WTC11 (cell line): Measurements from ENCODE around the gene LAMA2. TPM values are rescaled to one million over a fixed set of nuclear protein-coding genes. Genes with fewer than 3 reads are reported as not detected.
"Not testable (repeated sequence)": the region's sequence is repeated elsewhere in the genome, so short reads cannot be mapped to it uniquely, and the experiment has no call there.

Experiments
- ATAC-seq: fragments of 200-7000 bp; cut with Tn5 transposase; 2 replicates; pipeline ENCODE4 v1.10.0; 2021; ENCODE audit warnings: mild to moderate bottlenecking, moderate library complexity
- CTCF ChIA-PET: fragments of 300-600 bp; sonication (Branson Sonifier 250); formaldehyde crosslinking; loops from one replicate; lab custom pipeline; 2021; ENCODE audit warnings: antibody characterized with exemption; lab: Charles Lee
- POLR2A ChIA-PET: fragments of 350-600 bp; sonication (Branson Sonifier 250); formaldehyde crosslinking; loops from one replicate; lab custom pipeline; 2021; ENCODE audit warnings: antibody characterized with exemption; lab: Charles Lee
- DNase-seq: peaks from one replicate; pipeline ENCODE4 v3.0.0; 2021; ENCODE audit warnings: low spot score
- H3K27ac Mint-ChIP-seq: 2 replicates; pipeline ENCODE4 v1.8.0; 2021; ENCODE audit warnings: mixed read lengths
- H3K27me3 Mint-ChIP-seq: 2 replicates; pipeline ENCODE4 v1.8.0; 2021; ENCODE audit warnings: low read depth, mild to moderate bottlenecking, moderate library complexity, mixed read lengths
- H3K36me3 Mint-ChIP-seq: 2 replicates; pipeline ENCODE4 v1.8.0; 2021; ENCODE audit warnings: mixed read lengths
- H3K4me1 Mint-ChIP-seq: 2 replicates; pipeline ENCODE4 v1.8.0; 2022; ENCODE audit warnings: mixed read lengths
- H3K4me3 Mint-ChIP-seq: 2 replicates; pipeline ENCODE4 v1.8.0; 2021; ENCODE audit warnings: mild to moderate bottlenecking, moderate library complexity, mixed read lengths
- H3K9me3 Mint-ChIP-seq: 2 replicates; pipeline ENCODE4 v1.8.0; 2021; ENCODE audit warnings: mixed read lengths
- AR ChIP-seq: fragments of 250-450 bp; sonication (Bioruptor Pico); IDR thresholded peaks from 2 replicates; pipeline ENCODE4 v1.9.0; 2021; ENCODE audit warnings: mild to moderate bottlenecking
- E2F4 ChIP-seq: sonication (generic); formaldehyde crosslinking; IDR thresholded peaks from 2 replicates; pipeline ENCODE4 v1.8.1; 2022; ENCODE audit warnings: low read depth, mild to moderate bottlenecking, moderate library complexity, missing genetic modification reagents, borderline replicate concordance
- GRHL2 ChIP-seq: fragments of 250-450 bp; sonication (Bioruptor Pico); IDR thresholded peaks from 2 replicates; pipeline ENCODE4 v1.8.0; 2022; ENCODE audit warnings: mild to moderate bottlenecking, moderate library complexity; ENCODE audit not compliant: insufficient replicate concordance, severe bottlenecking
- MXD4 ChIP-seq: fragments of 250-450 bp; sonication (Bioruptor Pico); IDR thresholded peaks from 2 replicates; pipeline ENCODE4 v1.8.0; 2021; ENCODE audit warnings: mild to moderate bottlenecking, moderate library complexity, borderline replicate concordance
- NR2C2 ChIP-seq: sonication (generic); formaldehyde crosslinking; IDR thresholded peaks from 2 replicates; pipeline ENCODE4 v1.8.0; 2022; ENCODE audit warnings: mild to moderate bottlenecking, missing genetic modification reagents
- NR3C1 ChIP-seq: sonication (generic); formaldehyde crosslinking; conservative IDR thresholded peaks from 2 replicates; pipeline ENCODE4 v1.8.1; 2023; ENCODE audit warnings: low read depth, mild to moderate bottlenecking, missing genetic modification reagents
- PRDM15 ChIP-seq: sonication (generic); formaldehyde crosslinking; IDR thresholded peaks from 2 replicates; pipeline ENCODE4 v1.8.0; 2022; ENCODE audit warnings: missing genetic modification reagents
- RORB ChIP-seq: fragments of 250-450 bp; sonication (Bioruptor Pico); IDR thresholded peaks from 2 replicates; pipeline ENCODE4 v1.9.0; 2021; ENCODE audit warnings: mild to moderate bottlenecking
- TCF7 ChIP-seq: sonication (generic); formaldehyde crosslinking; IDR thresholded peaks from 2 replicates; pipeline ENCODE4 v1.8.0; 2022; ENCODE audit warnings: mild to moderate bottlenecking, low read depth, missing genetic modification reagents, moderate library complexity
- ZNF121 ChIP-seq: sonication (generic); formaldehyde crosslinking; IDR thresholded peaks from 2 replicates; pipeline ENCODE4 v1.8.0; 2023; ENCODE audit warnings: missing genetic modification reagents
- ZNF416 ChIP-seq: fragments of 250-450 bp; sonication (Bioruptor Pico); IDR thresholded peaks from 2 replicates; pipeline ENCODE4 v1.9.0; 2021; ENCODE audit warnings: mild to moderate bottlenecking, inconsistent platforms
- ZNF423 ChIP-seq: fragments of 250-450 bp; sonication (Bioruptor Pico); IDR thresholded peaks from 2 replicates; pipeline ENCODE4 v2.1.2; 2022; ENCODE audit warnings: mild to moderate bottlenecking, moderate library complexity
- ZNF532 ChIP-seq: fragments of 250-450 bp; sonication (Bioruptor Pico); IDR thresholded peaks from 2 replicates; pipeline ENCODE4 v1.9.0; 2021; ENCODE audit warnings: mild to moderate bottlenecking, borderline replicate concordance
- total RNA-seq: library from RNA; stranded (reverse); gene quantifications from 3 replicates; pipeline ENCODE4 v1.2.3, GENCODE V29; 2021

LAMA2 gene
- total RNA-seq, 1 experiment from 2014 or later: 6.6 TPM

GRCh38 chr6:129084406-129084805, 201.5 kb downstream of the LAMA2 start (continued):
- TF ChIP-seq GRHL2 (CRISPR knock-in tag): no peak
- TF ChIP-seq RORB (CRISPR knock-in tag): no peak
- TF ChIP-seq ZNF416 (CRISPR knock-in tag): no peak
- TF ChIP-seq PRDM15 (CRISPR knock-in tag): no peak
- no peak for TF ChIP-seq MXD4 (CRISPR knock-in tag)
- TF ChIP-seq ZNF423: no peak
- no peak for TF ChIP-seq E2F4 (CRISPR knock-in tag)

GRCh38 chr6:129088481-129088880, 205.5 kb downstream of the LAMA2 start:
- H3K27ac Mint-ChIP-seq, CTCF ChIA-PET, ATAC-seq, DNase-seq, H3K27me3 Mint-ChIP-seq, H3K4me1 Mint-ChIP-seq, H3K36me3 Mint-ChIP-seq, H3K4me3 Mint-ChIP-seq, POLR2A ChIA-PET: not testable (repeated sequence)
- H3K9me3 Mint-ChIP-seq: peaks cover 12% of the 10 kb centered on the region

- TF ChIP-seq NR3C1 (CRISPR knock-in tag) (no peak), TCF7 (CRISPR knock-in tag) (no peak), NR2C2 (no peak), PRDM15 (CRISPR knock-in tag) (no peak), ZNF121 (CRISPR knock-in tag) (no peak)
- Mint-ChIP-seq H3K4me1 (peaks cover 3% of the 10 kb centered on the region), H3K4me3 (no peak overlapping the region), H3K27me3 (no peaks in the 10 kb centered on the region), H3K27ac (no peak overlapping the region), H3K9me3 (peaks cover 12% of the 10 kb centered on the region), H3K36me3 (peaks cover 9% of the 10 kb centered on the region)
- ATAC-seq (no peak), DNase-seq (no peak)
- CTCF ChIA-PET: no interaction called here
- POLR2A ChIA-PET: no interaction called here
These were observed 206.4 kb downstream of the LAMA2 start for GRCh38 chr6:129089357-129089756.

GRCh38 chr6:129094147-129094546, 211.2 kb downstream of the LAMA2 start:
- Mint-ChIP-seq H3K9me3 (peaks cover 6% of the 10 kb centered on the region), H3K27me3 (no peaks in the 10 kb centered on the region), H3K4me1 (peaks cover 10% of the 10 kb centered on the region), H3K4me3 (no peak overlapping the region), H3K36me3 (peaks cover 3% of the 10 kb centered on the region), H3K27ac (no peak overlapping the region)
- no peak for ATAC-seq
- ChIA-PET CTCF (no interaction called here), POLR2A (no interaction called here)
- no peak for DNase-seq
- TF ChIP-seq AR (CRISPR knock-in tag) (no peak), ZNF532 (no peak)
